Karpas-422 (cell line): ENCODE results near the gene ADD2. TPM values are rescaled to one million over a fixed set of nuclear protein-coding genes. Genes with fewer than 3 reads are reported as not detected.
"Not testable (repeated sequence)": the region's sequence is repeated elsewhere in the genome, so short reads cannot be mapped to it uniquely, and the experiment has no call there.

Source experiments
- DNase-seq: peaks from one replicate; pipeline ENCODE4 v3.0.0-alpha.2; 2015
- H2AFZ ChIP-seq: fragments of 200-600 bp; sonication (generic); 2 replicates; pipeline ENCODE4 v1.6.1; 2014; ENCODE audit warnings: antibody characterized with exemption, low read length, mixed read lengths
- H3K27ac ChIP-seq: fragments of 200-600 bp; sonication (generic); 2 replicates; pipeline ENCODE4 v1.5.1; 2014; ENCODE audit warnings: mild to moderate bottlenecking, low read length, moderate library complexity
- H3K27me3 ChIP-seq: fragments of 200-600 bp; sonication (generic); 2 replicates; pipeline ENCODE4 v1.6.1; 2014; ENCODE audit warnings: low read length, mixed read lengths
- H3K36me3 ChIP-seq: fragments of 200-600 bp; sonication (generic); 2 replicates; pipeline ENCODE4 v1.6.1; 2014; ENCODE audit warnings: low read length, mixed read lengths; ENCODE audit not compliant: insufficient read depth
- H3K4me1 ChIP-seq: fragments of 200-600 bp; sonication (generic); 2 replicates; pipeline ENCODE4 v1.6.1; 2014; ENCODE audit warnings: mild to moderate bottlenecking, low read length, mixed read lengths
- H3K4me2 ChIP-seq: fragments of 200-600 bp; sonication (generic); 2 replicates; pipeline ENCODE4 v1.6.1; 2014; ENCODE audit warnings: low read length, low read depth, mild to moderate bottlenecking; ENCODE audit not compliant: poor library complexity, severe bottlenecking
- H3K4me3 ChIP-seq: fragments of 200-600 bp; sonication (generic); 2 replicates; pipeline ENCODE4 v1.5.1; 2014; ENCODE audit warnings: mild to moderate bottlenecking, antibody characterized with exemption, low read length, mixed read lengths
- H3K79me2 ChIP-seq: fragments of 200-600 bp; sonication (generic); 2 replicates; pipeline ENCODE4 v1.6.1; 2014; ENCODE audit warnings: mild to moderate bottlenecking, low read length, mixed read lengths
- H3K9ac ChIP-seq: fragments of 200-600 bp; sonication (generic); 2 replicates; pipeline ENCODE4 v1.6.0; 2014; ENCODE audit warnings: low read length
- H3K9me2 ChIP-seq: fragments of 200-600 bp; sonication (generic), shearing (Covaris generic); replicated peaks from 2 replicates; pipeline ENCODE4 v1.6.0; 2014; ENCODE audit warnings: mild to moderate bottlenecking, low read length, moderate library complexity; ENCODE audit not compliant: insufficient read depth
- H3K9me3 ChIP-seq: fragments of 300-700, 200-600 bp; sonication (generic); 2 replicates; pipeline ENCODE4 v1.6.1; 2014; ENCODE audit warnings: low read length, mixed read lengths
- H4K20me1 ChIP-seq: fragments of 200-600 bp; sonication (generic); 2 replicates; pipeline ENCODE4 v1.6.1; 2014; ENCODE audit warnings: mild to moderate bottlenecking, antibody characterized with exemption, low read length, low read depth; ENCODE audit not compliant: insufficient read depth
- total RNA-seq: library from RNA; depleted of rRNA; stranded (reverse); fragments of >200 nt; shearing (Covaris generic); gene quantifications from 2 replicates; pipeline ENCODE4 v1.2.3, GENCODE V29; 2014; ENCODE audit warnings: low replicate concordance

ADD2 gene
- total RNA-seq, 1 experiment from 2014 or later, result not detected

- Histone ChIP-seq H3K79me2 (no peaks in the 10 kb centered on the region), H3K9me2 (no peaks in the 10 kb centered on the region), H3K9me3 (no peaks in the 10 kb centered on the region), H3K9ac (no peak overlapping the region), H3K4me3 (no peak overlapping the region), H3K27ac (no peak overlapping the region), H4K20me1 (no peaks in the 10 kb centered on the region), H2AFZ (no peak overlapping the region), H3K27me3 (no peaks in the 10 kb centered on the region), H3K36me3 (no peaks in the 10 kb centered on the region), H3K4me2 (no peak overlapping the region), H3K4me1 (no peaks in the 10 kb centered on the region)
- no peak for DNase-seq
These were observed 140.6 kb downstream of the ADD2 start for GRCh38 chr2:70627211-70627898.

GRCh38 chr2:70626254-70626990 is 141.6 kb downstream of the ADD2 start:
- Histone ChIP-seq H3K9me2 (no peaks in the 10 kb centered on the region), H3K9ac (no peak overlapping the region), H3K27me3 (no peaks in the 10 kb centered on the region), H3K36me3 (no peaks in the 10 kb centered on the region), H3K79me2 (no peaks in the 10 kb centered on the region), H3K4me2 (no peak overlapping the region), H2AFZ (no peak overlapping the region), H3K4me3 (no peak overlapping the region), H3K27ac (no peak overlapping the region), H4K20me1 (no peaks in the 10 kb centered on the region), H3K9me3 (no peaks in the 10 kb centered on the region), H3K4me1 (no peaks in the 10 kb centered on the region)
- DNase-seq, result no peak

GRCh38 chr2:70621536-70621935 is 146.5 kb downstream of the ADD2 start:
- H3K9ac ChIP-seq, H3K4me3 ChIP-seq, H2AFZ ChIP-seq, H3K27me3 ChIP-seq, DNase-seq, H3K27ac ChIP-seq, H3K9me2 ChIP-seq, H3K36me3 ChIP-seq, H4K20me1 ChIP-seq, H3K4me2 ChIP-seq, H3K4me1 ChIP-seq, H3K79me2 ChIP-seq, H3K9me3 ChIP-seq: not testable (repeated sequence)

- no peak overlapping the region for H3K4me3 ChIP-seq
These were observed 148.0 kb downstream of the ADD2 start for GRCh38 chr2:70620020-70620419.

GRCh38 chr2:70619167-70619566 is 148.8 kb downstream of the ADD2 start:
- Histone ChIP-seq H3K4me2 (no peak overlapping the region), H3K27me3 (no peaks in the 10 kb centered on the region), H3K27ac (no peak overlapping the region), H3K9me2 (no peaks in the 10 kb centered on the region), H3K4me3 (no peak overlapping the region), H3K9ac (no peak overlapping the region), H3K4me1 (peaks cover 8% of the 10 kb centered on the region; the same call in 1 of the 2 replicates), H4K20me1 (no peaks in the 10 kb centered on the region), H3K79me2 (no peaks in the 10 kb centered on the region), H3K36me3 (no peaks in the 10 kb centered on the region), H3K9me3 (no peaks in the 10 kb centered on the region), H2AFZ (no peak overlapping the region)
- DNase-seq, result no peak

More at GRCh38 chr2:70620020-70620419, 148.0 kb downstream of the ADD2 start:
- H3K4me2 ChIP-seq, result no peak overlapping the region
- H3K4me1 ChIP-seq, result peaks cover 8% of the 10 kb centered on the region; the same call in 1 of the 2 replicates
- no peak overlapping the region for H3K9ac ChIP-seq
- no peaks in the 10 kb centered on the region for H3K79me2 ChIP-seq
- H2AFZ ChIP-seq, result no peak overlapping the region
- DNase-seq, result no peak
- H4K20me1 ChIP-seq, result no peaks in the 10 kb centered on the region
- H3K27ac ChIP-seq, result no peak overlapping the region
- no peaks in the 10 kb centered on the region for H3K27me3 ChIP-seq
- H3K36me3 ChIP-seq, result no peaks in the 10 kb centered on the region
- H3K9me2 ChIP-seq, result no peaks in the 10 kb centered on the region
- no peaks in the 10 kb centered on the region for H3K9me3 ChIP-seq

- Histone ChIP-seq H3K9ac (no peak overlapping the region), H3K4me1 (peaks cover 8% of the 10 kb centered on the region; the same call in 1 of the 2 replicates), H3K4me3 (no peak overlapping the region), H3K4me2 (no peak overlapping the region), H2AFZ (no peak overlapping the region), H3K9me3 (no peaks in the 10 kb centered on the region), H3K9me2 (no peaks in the 10 kb centered on the region), H3K27me3 (no peaks in the 10 kb centered on the region), H4K20me1 (no peaks in the 10 kb centered on the region), H3K27ac (no peak overlapping the region), H3K36me3 (no peaks in the 10 kb centered on the region), H3K79me2 (no peaks in the 10 kb centered on the region)
- no peak for DNase-seq
These were observed 151.8 kb downstream of the ADD2 start for GRCh38 chr2:70616168-70616694.

GRCh38 chr2:70615222-70615621 is 152.8 kb downstream of the ADD2 start:
- peaks cover 7% of the 10 kb centered on the region; the same call in 1 of the 2 replicates for H3K4me1 ChIP-seq
- no peak overlapping the region for H3K4me3 ChIP-seq
- H3K27ac ChIP-seq, result no peak overlapping the region
- no peak for DNase-seq
- no peaks in the 10 kb centered on the region for H3K27me3 ChIP-seq
- H3K9ac ChIP-seq, result no peak overlapping the region
- H3K9me3 ChIP-seq, result no peaks in the 10 kb centered on the region
- H2AFZ ChIP-seq, result no peak overlapping the region
- H3K79me2 ChIP-seq, result no peaks in the 10 kb centered on the region
- no peaks in the 10 kb centered on the region for H4K20me1 ChIP-seq
- no peaks in the 10 kb centered on the region for H3K36me3 ChIP-seq
- H3K9me2 ChIP-seq, result no peaks in the 10 kb centered on the region
- no peak overlapping the region for H3K4me2 ChIP-seq

- Histone ChIP-seq H3K9ac (no peak overlapping the region), H3K79me2 (no peaks in the 10 kb centered on the region), H3K4me2 (no peak overlapping the region), H3K27ac (no peak overlapping the region), H3K9me3 (no peaks in the 10 kb centered on the region), H3K27me3 (no peaks in the 10 kb centered on the region; the same call in 1 of the 2 replicates), H4K20me1 (no peaks in the 10 kb centered on the region), H3K4me1 (no peaks in the 10 kb centered on the region), H3K9me2 (no peaks in the 10 kb centered on the region), H2AFZ (no peak overlapping the region), H3K36me3 (no peaks in the 10 kb centered on the region), H3K4me3 (no peak overlapping the region)
- DNase-seq, result no peak
These were observed 154.5 kb downstream of the ADD2 start for GRCh38 chr2:70613521-70613920.
